Lower leg skin (tissue), 3 donors: ENCODE data around the gene MYRIP.

ENCODE experiments used
- CTCF ChIP-seq, 3 donors: fragments of 450-650 bp; IDR thresholded peaks; one replicate each; pipeline ENCODE4 v1.5.1; 2016; ENCODE audit warnings: antibody characterized with exemption in 3 of 3, mild to moderate bottlenecking in 3 of 3, moderate library complexity in 2 of 3
- POLR2A ChIP-seq, 2 donors: fragments of 450-650 bp; IDR thresholded peaks; one replicate each; pipeline ENCODE4 v1.6.1; 2016 to 2017; ENCODE audit warnings: antibody characterized with exemption in 2 of 2, mild to moderate bottlenecking in 1 of 2, moderate library complexity in 1 of 2

- TF ChIP-seq CTCF (IDR thresholded peaks at IDR 0.05) (no peak), POLR2A (IDR thresholded peaks at IDR 0.05) (no peak)
These were observed 21.1 kb upstream of the MYRIP start for GRCh38 chr3:39788128-39788883.
